ENCODE results near the gene CNGA4.

DNA sequence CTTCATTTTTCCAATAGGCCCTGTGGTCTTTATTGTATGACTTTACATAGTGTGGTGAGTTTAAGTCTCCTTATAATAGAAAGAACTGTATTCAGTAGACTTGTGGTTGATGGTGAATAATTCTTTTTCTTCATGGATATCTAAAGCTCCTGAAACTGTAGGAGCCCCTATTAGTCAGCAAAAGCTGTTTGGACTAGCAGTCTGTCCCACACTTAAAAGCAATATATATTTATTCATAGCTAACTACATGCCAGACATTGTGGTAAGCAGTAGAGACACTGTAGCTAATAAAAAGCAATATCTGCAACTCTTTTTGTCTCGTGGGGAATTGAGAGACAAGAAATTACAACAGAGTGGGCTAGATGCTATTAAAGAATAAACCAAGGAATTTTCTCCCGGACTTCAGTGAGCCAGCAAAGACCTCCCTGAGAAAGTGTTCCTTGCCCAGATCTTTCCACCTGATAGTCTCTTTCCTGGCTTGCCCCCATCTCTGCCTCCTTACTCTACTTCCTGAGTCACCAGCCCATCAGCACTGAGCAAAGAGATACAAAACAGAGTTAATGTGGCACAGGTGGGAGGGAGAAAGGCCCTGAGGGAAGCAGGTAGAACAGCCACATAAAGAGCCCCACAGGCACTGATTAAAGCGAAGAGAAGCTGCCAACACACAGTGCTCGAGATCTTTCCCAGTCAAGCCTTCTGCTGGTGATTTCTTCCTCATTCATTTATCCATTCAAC lies 41.3 kb upstream of the CNGA4 start:
- TF ChIP-seq, protein P1, sequence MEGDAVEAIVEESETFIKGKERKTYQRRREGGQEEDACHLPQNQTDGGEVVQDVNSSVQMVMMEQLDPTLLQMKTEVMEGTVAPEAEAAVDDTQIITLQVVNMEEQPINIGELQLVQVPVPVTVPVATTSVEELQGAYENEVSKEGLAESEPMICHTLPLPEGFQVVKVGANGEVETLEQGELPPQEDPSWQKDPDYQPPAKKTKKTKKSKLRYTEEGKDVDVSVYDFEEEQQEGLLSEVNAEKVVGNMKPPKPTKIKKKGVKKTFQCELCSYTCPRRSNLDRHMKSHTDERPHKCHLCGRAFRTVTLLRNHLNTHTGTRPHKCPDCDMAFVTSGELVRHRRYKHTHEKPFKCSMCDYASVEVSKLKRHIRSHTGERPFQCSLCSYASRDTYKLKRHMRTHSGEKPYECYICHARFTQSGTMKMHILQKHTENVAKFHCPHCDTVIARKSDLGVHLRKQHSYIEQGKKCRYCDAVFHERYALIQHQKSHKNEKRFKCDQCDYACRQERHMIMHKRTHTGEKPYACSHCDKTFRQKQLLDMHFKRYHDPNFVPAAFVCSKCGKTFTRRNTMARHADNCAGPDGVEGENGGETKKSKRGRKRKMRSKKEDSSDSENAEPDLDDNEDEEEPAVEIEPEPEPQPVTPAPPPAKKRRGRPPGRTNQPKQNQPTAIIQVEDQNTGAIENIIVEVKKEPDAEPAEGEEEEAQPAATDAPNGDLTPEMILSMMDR (IDR thresholded peaks at IDR 0.05): no peak
- no peak for TF ChIP-seq EZH2 (IDR thresholded peaks at IDR 0.05; ENCODE audit: borderline replicate concordance, insufficient read depth, low read depth, low read length, poor library complexity, severe bottlenecking)

Measured in B cell (primary cell).